GM06990 (cell line): Measurements from ENCODE around the gene IFT57.

Source experiments
- DNase-seq: peaks from one replicate; pipeline ENCODE4 v3.0.0-alpha.2; 2011; ENCODE audit not compliant: insufficient read length; ENCODE audit errors: extremely low read depth
- H3K27me3 ChIP-seq: replicated peaks from 2 replicates; pipeline ENCODE4 v1.6.0; 2011; ENCODE audit warnings: low read length; ENCODE audit not compliant: control insufficient read depth, insufficient read depth
- H3K36me3 ChIP-seq: 2 replicates; pipeline ENCODE4 v1.5.1; 2011; ENCODE audit warnings: low read length; ENCODE audit not compliant: control insufficient read depth, insufficient read depth
- H3K4me3 ChIP-seq: replicated peaks from 2 replicates; pipeline ENCODE4 v1.5.1; 2011; ENCODE audit warnings: low read depth, mild to moderate bottlenecking, control low read depth, low read length
- TF ChIP-seq, protein P1 (sequence below): IDR thresholded peaks from 2 replicates; pipeline ENCODE4 v1.5.1; 2011; ENCODE audit warnings: low read length, control low read depth, mild to moderate bottlenecking, inconsistent platforms; ENCODE audit not compliant: insufficient read depth, poor library complexity, severe bottlenecking

The IFT57 gene

DNA sequence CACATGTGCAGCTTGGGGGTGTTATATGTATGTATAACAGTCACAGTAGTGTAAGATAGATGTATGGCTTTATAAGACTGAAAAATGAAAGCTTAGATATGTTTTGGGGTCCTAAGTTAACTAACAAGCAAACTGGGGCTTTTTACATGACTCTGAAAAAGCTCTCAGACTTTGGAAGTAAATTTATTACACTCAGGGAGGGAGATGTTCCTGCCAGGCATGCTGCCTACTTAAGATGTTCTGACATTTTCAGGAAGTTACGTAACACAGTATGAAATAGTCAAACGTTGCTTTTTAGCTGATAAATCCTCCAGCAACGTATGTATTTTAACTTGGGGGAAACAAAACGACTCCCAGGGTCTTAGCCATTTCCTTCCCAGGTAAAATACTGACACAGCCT, 1.7 kb upstream of the IFT57 start:
- H3K36me3 ChIP-seq: no peaks in the 10 kb centered on the region
- H3K4me3 ChIP-seq: peak overlapping the region; percentile 12; the same call in 1 of the 2 replicates
- TF ChIP-seq, protein P1, sequence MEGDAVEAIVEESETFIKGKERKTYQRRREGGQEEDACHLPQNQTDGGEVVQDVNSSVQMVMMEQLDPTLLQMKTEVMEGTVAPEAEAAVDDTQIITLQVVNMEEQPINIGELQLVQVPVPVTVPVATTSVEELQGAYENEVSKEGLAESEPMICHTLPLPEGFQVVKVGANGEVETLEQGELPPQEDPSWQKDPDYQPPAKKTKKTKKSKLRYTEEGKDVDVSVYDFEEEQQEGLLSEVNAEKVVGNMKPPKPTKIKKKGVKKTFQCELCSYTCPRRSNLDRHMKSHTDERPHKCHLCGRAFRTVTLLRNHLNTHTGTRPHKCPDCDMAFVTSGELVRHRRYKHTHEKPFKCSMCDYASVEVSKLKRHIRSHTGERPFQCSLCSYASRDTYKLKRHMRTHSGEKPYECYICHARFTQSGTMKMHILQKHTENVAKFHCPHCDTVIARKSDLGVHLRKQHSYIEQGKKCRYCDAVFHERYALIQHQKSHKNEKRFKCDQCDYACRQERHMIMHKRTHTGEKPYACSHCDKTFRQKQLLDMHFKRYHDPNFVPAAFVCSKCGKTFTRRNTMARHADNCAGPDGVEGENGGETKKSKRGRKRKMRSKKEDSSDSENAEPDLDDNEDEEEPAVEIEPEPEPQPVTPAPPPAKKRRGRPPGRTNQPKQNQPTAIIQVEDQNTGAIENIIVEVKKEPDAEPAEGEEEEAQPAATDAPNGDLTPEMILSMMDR: no peak
- H3K27me3 ChIP-seq: no peaks in the 10 kb centered on the region
- DNase-seq: peak; percentile 11

DNA sequence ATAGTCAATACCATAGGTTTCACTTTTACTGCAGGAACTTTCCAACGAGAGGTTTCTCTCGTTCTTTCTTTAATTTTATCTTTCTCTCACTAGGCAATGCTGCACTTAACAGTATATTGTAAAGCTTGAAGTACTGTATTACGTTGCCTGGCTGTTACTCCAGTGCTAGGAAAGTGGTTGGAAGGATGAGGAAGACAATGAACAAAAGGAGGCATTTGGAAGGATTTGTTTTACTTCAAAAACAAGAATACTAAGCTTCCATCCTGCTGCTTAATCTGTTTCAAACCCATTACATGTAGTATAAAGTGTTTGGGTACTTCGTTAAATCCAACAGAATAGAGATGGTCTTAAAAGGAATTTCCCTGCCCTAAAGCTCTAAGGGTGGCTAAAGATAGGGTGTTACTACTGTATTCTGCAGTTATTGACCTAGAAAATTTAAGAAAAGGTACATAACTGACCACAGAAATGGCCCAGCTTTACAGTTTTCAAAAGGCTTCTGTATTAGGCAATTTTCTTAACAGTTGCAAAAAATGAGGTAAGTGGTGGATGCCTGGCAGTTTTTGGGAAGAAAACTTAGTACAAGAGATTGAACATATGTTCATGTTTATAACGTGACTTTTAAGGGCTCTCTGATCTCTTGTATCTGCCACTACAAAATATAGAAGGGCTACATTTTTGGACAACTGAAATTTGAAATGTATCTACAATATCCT, 785 bp upstream of the IFT57 start:
- Histone ChIP-seq H3K36me3 (no peaks in the 10 kb centered on the region), H3K4me3 (peak overlapping the region; percentile 86), H3K27me3 (no peaks in the 10 kb centered on the region)
- TF ChIP-seq, protein P1: no peak
- no peak for DNase-seq

DNA sequence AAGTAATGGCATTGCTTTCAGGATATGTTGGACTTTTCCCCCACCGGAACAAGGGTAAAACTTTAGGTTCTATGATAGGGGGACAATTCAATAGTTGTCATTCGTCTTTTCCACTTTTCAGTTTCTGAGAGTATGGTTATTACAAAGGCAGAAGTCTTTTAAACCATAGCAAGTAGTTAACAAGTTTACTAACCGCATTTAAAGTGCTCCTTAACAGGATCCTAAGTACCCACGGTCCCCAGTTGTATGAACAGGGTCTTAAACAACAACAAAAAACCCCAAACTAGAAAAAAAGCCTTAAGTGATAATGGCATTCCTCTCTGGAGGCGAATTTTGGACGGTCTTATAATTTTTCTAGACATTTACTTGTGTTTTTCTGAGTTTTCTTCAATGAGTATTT, 831 bp downstream of the IFT57 start:
- TF ChIP-seq, protein P1: no peak
- DNase-seq: no peak
- no peaks in the 10 kb centered on the region for H3K36me3 ChIP-seq
- H3K27me3 ChIP-seq: no peaks in the 10 kb centered on the region
- peak overlapping the region; percentile 86 for H3K4me3 ChIP-seq

DNA sequence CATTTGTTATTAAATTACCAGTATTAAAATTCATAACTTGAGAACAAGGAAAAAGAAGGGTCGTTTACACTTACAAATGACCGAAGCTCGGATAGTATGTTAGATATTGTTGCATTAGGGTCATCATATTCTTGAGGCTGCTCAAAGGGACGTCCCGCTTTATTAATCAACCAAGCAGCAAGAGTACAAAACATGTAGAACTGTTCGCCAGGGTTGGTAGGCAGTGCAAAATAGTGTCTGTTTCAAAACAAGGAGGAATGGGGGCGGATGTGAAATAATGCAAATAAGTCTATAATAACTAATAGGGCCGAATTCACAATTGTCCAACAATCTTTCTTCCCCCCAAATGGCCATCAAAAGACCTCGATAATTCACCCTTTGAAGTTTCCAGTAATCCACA, 2.9 kb downstream of the IFT57 start:
- TF ChIP-seq, protein P1: no peak
- DNase-seq: peak; percentile 25
- H3K4me3 ChIP-seq: peak overlapping the region; percentile 32; the same call in 1 of the 2 replicates
- no peaks in the 10 kb centered on the region for H3K36me3 ChIP-seq
- no peaks in the 10 kb centered on the region for H3K27me3 ChIP-seq

DNA sequence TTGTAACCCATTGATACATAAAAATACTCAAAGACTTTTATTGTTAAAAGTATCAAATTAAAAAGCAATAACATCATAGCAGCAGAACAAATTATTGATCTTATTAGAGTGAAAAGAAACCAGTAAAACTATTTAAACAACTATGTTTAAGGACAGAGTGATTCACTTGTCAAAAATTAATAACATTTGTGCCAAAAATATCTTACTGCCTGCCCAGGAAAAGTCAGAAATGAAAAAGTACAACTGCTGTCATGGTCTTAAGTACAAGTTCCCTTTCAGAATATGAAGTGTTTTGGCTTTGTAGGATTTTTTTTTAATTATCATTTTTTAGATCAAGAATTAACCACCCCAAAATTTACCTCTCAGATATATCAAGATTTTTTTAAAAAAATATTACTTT, 3.4 kb downstream of the IFT57 start:
- Histone ChIP-seq H3K4me3 (no peak overlapping the region), H3K36me3 (no peaks in the 10 kb centered on the region), H3K27me3 (no peaks in the 10 kb centered on the region)
- DNase-seq: no peak
- TF ChIP-seq, protein P1: no peak
